Glutamatergic neuron (in vitro differentiated cells): ENCODE measurements around the gene UBAC2. TPM values are rescaled to one million over a fixed set of nuclear protein-coding genes. Genes with fewer than 3 reads are reported as not detected.

Experiments
- DNase-seq: peaks from one replicate; pipeline ENCODE4 v3.0.0; 2022
- H3K27ac Mint-ChIP-seq: one replicate; pipeline ENCODE4 v1.8.0; 2020; ENCODE audit warnings: mild to moderate bottlenecking, mixed read lengths, inconsistent platforms; ENCODE audit not compliant: unreplicated experiment
- H3K27me3 Mint-ChIP-seq: one replicate; pipeline ENCODE4 v1.8.0; 2020; ENCODE audit warnings: mild to moderate bottlenecking, moderate library complexity, mixed read lengths, inconsistent platforms; ENCODE audit not compliant: unreplicated experiment
- H3K36me3 Mint-ChIP-seq: one replicate; pipeline ENCODE4 v1.8.0; 2020; ENCODE audit warnings: mild to moderate bottlenecking, mixed read lengths, inconsistent platforms; ENCODE audit not compliant: unreplicated experiment
- H3K4me1 Mint-ChIP-seq: one replicate; pipeline ENCODE4 v1.8.0; 2020; ENCODE audit warnings: mild to moderate bottlenecking, low read depth, mixed read lengths, inconsistent platforms; ENCODE audit not compliant: unreplicated experiment
- H3K4me3 Mint-ChIP-seq: one replicate; pipeline ENCODE4 v1.8.0; 2020; ENCODE audit warnings: mild to moderate bottlenecking, mixed read lengths, inconsistent platforms; ENCODE audit not compliant: unreplicated experiment
- H3K9me3 Mint-ChIP-seq: one replicate; pipeline ENCODE4 v1.8.0; 2020; ENCODE audit warnings: mild to moderate bottlenecking, moderate library complexity, mixed read lengths, inconsistent platforms; ENCODE audit not compliant: unreplicated experiment
- total RNA-seq: library from RNA; stranded (reverse); fragmentation: NEBNext Ultra II Directional; extraction: Animal tissue kit (Norgen Biotek cat#: 25700); gene quantifications from one replicate; pipeline ENCODE4 v1.2.1, GENCODE V29; 2021; ENCODE audit not compliant: unreplicated experiment
- TF ChIP-seq, protein P1 (sequence below): fragments of 200-600 bp; sonication (generic); IDR thresholded peaks from one replicate; pipeline ENCODE4 v1.5.0; 2021; ENCODE audit not compliant: partially characterized antibody, unreplicated experiment

Gene UBAC2
- total RNA-seq, 1 donor from 2014 or later = 33.3 TPM

DNA sequence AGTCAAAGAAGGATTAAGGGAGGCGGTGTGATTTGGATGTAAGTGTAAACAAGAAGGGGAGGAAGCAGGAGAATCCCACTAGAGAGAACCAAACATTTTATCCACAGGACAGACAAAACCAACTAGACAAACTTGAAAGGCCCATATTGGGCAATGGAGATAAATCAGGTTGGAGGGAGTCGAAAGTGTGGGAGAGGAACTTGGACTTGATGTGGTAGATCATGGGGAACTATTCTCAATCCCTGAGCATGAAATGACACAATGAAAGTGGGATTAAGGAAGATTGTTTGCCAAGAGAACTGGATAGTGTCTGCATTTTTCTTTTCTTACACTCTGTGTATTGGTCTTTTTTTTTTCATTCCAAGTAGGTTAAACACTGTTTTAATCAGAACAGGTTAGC is 88.6 kb downstream of the UBAC2 start:
- Mint-ChIP-seq H3K9me3 (no peaks in the 10 kb centered on the region), H3K27ac (no peak overlapping the region), H3K4me3 (no peak overlapping the region), H3K4me1 (no peaks in the 10 kb centered on the region), H3K27me3 (peaks cover 3% of the 10 kb centered on the region), H3K36me3 (no peaks in the 10 kb centered on the region)
- no peak for DNase-seq
- TF ChIP-seq, protein P1, sequence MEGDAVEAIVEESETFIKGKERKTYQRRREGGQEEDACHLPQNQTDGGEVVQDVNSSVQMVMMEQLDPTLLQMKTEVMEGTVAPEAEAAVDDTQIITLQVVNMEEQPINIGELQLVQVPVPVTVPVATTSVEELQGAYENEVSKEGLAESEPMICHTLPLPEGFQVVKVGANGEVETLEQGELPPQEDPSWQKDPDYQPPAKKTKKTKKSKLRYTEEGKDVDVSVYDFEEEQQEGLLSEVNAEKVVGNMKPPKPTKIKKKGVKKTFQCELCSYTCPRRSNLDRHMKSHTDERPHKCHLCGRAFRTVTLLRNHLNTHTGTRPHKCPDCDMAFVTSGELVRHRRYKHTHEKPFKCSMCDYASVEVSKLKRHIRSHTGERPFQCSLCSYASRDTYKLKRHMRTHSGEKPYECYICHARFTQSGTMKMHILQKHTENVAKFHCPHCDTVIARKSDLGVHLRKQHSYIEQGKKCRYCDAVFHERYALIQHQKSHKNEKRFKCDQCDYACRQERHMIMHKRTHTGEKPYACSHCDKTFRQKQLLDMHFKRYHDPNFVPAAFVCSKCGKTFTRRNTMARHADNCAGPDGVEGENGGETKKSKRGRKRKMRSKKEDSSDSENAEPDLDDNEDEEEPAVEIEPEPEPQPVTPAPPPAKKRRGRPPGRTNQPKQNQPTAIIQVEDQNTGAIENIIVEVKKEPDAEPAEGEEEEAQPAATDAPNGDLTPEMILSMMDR = no peak

DNA sequence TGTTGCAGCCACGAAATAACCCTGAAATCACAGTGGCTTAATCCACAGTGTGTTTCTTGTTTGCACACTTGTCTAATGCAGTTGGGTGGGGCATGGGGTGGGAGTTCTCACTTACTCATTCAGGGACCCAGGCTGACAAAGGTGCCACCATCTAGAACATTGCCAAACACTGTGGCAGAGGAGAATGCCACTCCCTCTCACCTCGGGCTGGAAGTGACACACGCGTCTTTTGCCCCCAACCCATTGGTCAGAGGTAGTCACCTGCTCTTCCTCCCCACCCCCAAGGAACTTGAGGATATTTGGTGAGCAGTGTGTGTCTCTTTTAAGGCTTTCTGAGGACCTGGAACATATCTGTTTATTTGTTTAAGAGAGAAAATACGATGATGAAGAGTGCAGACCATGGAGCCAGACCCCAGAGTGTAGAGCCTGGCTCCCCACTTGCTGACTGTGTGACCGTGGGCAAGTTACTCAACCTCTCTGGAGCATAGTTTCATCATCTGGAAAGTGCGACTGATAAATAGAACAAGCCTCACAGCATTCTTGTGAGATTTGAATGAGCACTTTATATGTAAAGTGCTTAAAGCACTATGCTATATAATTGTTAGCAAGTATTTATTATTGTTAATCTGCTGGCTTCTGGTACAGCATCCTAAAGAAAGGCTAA is 89.2 kb downstream of the UBAC2 start:
- Mint-ChIP-seq H3K36me3 (no peaks in the 10 kb centered on the region), H3K4me3 (no peak overlapping the region), H3K4me1 (no peaks in the 10 kb centered on the region), H3K27ac (no peak overlapping the region), H3K9me3 (no peaks in the 10 kb centered on the region), H3K27me3 (peaks cover 3% of the 10 kb centered on the region)
- DNase-seq = no peak
- TF ChIP-seq, protein P1 = no peak

DNA sequence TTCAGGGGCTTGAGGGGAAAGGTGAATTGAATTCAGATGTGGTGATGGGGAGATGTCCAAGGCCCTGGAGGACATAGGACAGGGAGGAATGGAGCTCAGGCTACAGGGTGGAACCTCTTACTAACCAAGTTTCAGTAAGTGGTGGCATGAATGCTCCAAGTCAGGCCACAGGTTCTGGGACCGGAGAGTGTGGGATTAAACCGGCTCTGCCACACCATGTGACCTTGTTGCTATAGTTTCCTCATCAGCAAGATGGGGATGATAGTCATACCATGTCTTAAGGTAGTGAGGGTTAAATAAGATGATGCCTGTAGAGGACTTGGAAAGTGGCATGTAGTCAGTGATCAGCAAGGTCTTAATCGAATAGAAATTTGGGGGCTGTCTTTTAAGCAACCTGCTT is 90.2 kb downstream of the UBAC2 start:
- no peak for DNase-seq
- H3K4me3 Mint-ChIP-seq = no peak overlapping the region
- H3K36me3 Mint-ChIP-seq = no peaks in the 10 kb centered on the region
- H3K27me3 Mint-ChIP-seq = peaks cover 3% of the 10 kb centered on the region
- H3K4me1 Mint-ChIP-seq = peaks cover 5% of the 10 kb centered on the region
- TF ChIP-seq, protein P1 = no peak
- H3K27ac Mint-ChIP-seq = no peak overlapping the region
- H3K9me3 Mint-ChIP-seq = no peaks in the 10 kb centered on the region

DNA sequence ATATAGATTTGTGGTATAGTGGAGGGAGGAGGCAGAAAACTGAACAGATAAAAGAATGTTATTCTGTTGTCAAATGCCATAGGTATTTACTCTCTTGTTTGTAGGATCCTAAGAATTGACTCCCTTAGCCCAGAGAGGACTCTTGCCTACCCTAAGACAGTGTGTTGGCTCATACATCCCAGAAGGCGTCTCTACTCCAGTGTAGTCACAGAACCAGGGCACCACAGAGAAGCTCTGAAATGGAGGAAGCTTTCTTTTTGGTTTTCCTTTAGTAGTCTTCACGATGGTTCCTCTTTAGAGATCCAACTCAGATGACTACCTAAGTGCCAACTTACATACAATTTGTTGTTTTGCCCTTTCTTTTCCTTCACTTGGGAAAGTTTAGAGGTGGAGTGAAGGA is 92.5 kb downstream of the UBAC2 start:
- Mint-ChIP-seq H3K4me1 (peaks cover 5% of the 10 kb centered on the region), H3K9me3 (no peaks in the 10 kb centered on the region), H3K36me3 (no peaks in the 10 kb centered on the region), H3K27ac (no peak overlapping the region), H3K27me3 (peaks cover 1% of the 10 kb centered on the region), H3K4me3 (no peak overlapping the region)
- TF ChIP-seq, protein P1 = no peak
- DNase-seq = no peak

DNA sequence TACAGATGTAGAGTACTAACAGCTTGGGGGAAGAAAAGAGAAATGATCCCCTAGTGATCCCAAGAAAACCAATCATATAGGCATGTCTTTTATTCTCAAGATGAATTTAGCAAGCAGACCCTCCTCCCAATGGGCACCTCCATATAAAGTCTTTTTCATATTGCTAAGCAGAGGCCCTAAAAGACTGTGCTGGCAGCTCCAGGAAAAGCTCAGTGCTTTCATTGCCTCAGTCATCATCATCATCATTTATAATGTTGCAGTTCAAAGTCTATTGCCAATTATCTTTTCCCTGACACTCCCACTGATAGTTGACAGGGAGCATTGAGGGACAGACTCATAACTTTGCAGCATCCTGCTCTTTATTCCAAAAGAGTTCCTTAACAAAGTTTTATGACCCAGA is 93.5 kb downstream of the UBAC2 start:
- no peak for DNase-seq
- H3K36me3 Mint-ChIP-seq = no peaks in the 10 kb centered on the region
- no peaks in the 10 kb centered on the region for H3K9me3 Mint-ChIP-seq
- H3K27me3 Mint-ChIP-seq = peaks cover 1% of the 10 kb centered on the region
- no peak overlapping the region for H3K4me3 Mint-ChIP-seq
- TF ChIP-seq, protein P1 = no peak
- H3K27ac Mint-ChIP-seq = no peak overlapping the region
- peaks cover 5% of the 10 kb centered on the region for H3K4me1 Mint-ChIP-seq
